Skeletal muscle cell (primary cell): ENCODE measurements around the gene GNB1.
A peak's percentile ranks its signal among the peaks of the same experiment; 100 is the strongest.
"Not testable (repeated sequence)": the region's sequence is repeated elsewhere in the genome, so short reads cannot be mapped to it uniquely, and the experiment has no call there.

Experiments used
- DNase-seq: peaks from one replicate; pipeline ENCODE4 v3.0.0-alpha.2; 2010; ENCODE audit warnings: low read depth
- H3K4me3 ChIP-seq: 2 replicates; pipeline ENCODE4 v1.5.1; 2011; ENCODE audit warnings: low read depth, mild to moderate bottlenecking, control low read depth, low read length, moderate library complexity

The GNB1 gene

DNA sequence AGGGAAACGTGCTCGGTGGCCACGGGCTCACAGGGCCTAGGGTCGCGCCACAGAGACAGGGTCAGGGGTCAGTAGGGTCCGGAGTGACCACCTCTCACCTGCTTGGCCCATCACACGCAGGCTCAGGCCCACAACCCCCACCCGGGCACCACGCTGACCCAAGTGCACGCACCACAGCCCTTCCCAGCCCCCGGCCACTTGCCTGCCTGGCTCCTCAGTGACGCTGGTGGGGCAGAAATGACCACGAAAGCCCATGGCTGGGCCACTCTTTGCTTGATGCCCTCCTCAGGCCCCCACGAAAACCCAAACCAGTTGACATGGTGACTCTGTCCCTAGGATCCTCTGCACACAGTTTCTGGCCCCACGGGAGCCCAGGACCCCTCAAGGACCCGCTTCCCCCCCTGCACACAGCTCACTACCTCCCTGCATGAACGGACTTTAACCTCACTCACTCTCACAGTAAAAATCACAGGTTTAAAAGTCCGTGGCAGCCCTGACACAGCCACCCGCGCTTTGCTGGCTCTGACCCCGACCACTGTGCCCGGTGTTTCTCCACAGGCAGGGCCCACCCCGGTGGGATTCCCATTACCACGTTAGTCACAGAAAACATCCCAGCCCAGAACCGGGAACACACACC, 133.3 kb downstream of the GNB1 start:
- no peak overlapping the region for H3K4me3 ChIP-seq
- no peak for DNase-seq

DNA sequence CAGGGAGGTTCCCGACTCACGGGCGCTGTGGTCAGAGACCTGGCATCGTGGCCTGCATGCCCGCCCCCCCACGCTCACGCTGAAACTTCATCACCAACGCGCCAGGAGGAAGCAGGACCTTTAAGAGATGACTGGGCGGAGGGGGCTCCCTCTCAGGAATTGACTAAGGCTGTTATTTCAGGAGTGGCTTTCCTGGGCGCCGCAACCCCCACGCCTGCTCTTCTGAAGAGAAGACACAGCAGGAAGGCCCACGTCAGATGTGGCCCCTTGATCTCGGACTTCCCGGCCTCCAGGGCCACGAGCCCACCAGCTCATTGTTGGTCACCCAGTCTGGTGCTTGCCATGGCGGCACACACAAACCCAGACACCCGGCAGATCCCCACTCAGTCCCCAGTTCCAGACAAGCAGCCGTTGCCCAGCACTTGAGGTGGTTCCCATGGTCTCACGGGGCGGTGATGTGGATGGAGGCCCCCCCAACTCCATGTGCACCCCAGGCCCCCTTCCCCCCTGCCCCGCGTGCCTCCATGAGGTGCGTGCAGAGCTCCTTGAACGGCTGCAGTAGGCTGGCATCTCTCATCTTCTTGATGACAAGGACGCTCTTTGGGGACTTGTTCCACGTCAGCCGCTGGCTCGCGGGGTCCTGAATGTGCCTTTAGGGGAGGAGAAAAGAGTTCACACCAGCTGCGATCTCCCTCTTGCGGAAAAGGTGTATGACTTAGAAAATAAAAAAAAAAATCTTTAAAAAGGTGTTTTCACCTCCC, 134.0 kb downstream of the GNB1 start:
- no peak overlapping the region for H3K4me3 ChIP-seq
- no peak for DNase-seq

DNA sequence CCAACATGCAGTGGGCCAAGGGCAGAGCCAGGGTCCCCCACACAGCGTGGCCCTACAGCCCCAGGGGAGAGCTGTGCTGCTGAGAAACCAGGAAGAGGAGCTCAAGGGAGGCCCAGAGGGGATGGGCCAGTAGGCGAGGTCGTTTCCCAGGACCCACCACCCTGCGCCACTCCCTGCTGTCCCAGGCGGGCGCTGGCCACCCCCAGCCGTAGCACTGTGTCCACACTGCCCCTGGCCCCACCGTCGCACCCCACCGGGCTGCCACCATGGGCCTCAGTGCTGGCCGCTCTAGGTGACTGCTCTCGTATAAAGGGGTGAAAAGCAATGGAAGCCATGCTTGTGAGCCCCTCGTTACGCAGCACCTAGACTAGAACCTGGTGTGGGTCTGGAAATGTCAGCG, 135.0 kb downstream of the GNB1 start:
- no peak overlapping the region for H3K4me3 ChIP-seq
- DNase-seq: no peak

DNA sequence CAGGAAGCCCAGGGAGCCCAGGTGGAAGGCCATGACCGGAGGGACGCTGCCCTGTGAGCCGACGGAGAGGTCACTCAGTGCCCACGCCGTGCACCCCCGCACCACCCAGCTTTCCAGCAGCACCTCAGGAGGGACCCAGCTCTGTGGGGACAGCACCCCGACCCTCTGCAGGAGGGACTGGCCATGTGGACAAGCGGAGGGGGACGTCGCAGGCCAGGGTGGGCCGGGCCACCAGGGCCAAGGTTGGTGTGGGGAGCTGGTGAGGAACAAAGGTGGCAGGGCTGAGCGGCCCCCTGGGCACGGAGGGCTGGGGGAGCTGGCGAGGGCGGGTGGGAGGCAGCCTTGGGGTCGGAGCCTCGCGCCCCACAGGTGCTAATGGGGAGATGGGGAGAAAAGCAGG, 135.5 kb downstream of the GNB1 start:
- no peak for DNase-seq
- no peak overlapping the region for H3K4me3 ChIP-seq

DNA sequence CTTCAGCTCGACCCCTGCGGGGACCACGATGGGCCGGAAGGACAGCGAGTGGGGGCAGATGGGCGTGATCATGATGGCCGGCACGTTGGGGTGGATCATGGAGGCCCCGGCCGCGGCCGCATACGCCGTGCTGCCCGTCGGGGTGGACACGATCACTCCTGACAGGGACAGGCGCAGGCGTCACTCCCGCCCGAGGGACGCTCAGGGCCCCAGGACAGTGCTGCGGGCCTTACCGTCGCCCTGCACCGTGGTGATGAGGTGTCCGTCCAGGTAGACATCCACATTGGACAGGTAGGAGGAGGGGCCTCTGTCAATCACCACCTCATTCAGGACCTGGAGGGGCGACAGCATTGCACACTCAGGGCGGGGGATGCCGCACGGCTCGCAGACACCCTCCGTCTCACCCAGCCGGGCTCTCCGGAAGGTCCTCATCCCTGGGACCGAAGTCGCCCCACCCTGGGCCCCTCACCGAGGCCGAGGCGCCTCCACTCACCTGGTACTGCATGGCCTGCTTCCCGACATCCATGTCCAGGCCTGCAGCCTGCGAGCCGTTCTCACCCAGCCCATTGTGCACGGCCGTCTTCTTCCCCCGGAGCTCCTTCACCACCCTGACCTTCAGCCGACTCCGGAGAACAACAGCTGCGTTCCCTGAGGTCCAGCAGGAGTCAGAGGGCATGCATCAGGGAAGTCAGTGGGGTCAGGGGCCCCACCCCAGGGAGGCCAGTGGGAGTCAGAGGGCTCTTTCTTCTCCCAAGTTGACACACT, 136.7 kb downstream of the GNB1 start:
- DNase-seq: no peak
- no peak overlapping the region for H3K4me3 ChIP-seq

DNA sequence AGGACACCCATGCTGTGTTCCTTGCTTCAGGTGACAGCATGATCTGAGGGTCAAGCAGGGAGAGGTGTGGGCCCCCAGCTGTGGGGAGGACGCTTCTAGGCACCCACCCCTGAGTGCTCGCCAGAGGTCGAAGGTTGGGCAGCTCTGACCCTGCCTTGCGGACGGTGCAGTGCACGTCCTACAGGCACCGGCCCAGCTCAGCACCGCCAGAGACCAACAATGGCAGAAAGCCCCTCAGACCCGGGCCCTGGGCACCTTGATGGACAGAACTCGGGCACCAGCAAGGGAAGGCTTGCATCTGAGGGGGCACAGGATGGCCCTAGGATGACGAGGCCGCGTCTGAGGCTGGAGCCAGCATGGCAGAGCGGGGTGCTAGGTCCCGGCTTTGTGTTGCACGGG, 137.3 kb downstream of the GNB1 start:
- no peak for DNase-seq
- no peak overlapping the region for H3K4me3 ChIP-seq

DNA sequence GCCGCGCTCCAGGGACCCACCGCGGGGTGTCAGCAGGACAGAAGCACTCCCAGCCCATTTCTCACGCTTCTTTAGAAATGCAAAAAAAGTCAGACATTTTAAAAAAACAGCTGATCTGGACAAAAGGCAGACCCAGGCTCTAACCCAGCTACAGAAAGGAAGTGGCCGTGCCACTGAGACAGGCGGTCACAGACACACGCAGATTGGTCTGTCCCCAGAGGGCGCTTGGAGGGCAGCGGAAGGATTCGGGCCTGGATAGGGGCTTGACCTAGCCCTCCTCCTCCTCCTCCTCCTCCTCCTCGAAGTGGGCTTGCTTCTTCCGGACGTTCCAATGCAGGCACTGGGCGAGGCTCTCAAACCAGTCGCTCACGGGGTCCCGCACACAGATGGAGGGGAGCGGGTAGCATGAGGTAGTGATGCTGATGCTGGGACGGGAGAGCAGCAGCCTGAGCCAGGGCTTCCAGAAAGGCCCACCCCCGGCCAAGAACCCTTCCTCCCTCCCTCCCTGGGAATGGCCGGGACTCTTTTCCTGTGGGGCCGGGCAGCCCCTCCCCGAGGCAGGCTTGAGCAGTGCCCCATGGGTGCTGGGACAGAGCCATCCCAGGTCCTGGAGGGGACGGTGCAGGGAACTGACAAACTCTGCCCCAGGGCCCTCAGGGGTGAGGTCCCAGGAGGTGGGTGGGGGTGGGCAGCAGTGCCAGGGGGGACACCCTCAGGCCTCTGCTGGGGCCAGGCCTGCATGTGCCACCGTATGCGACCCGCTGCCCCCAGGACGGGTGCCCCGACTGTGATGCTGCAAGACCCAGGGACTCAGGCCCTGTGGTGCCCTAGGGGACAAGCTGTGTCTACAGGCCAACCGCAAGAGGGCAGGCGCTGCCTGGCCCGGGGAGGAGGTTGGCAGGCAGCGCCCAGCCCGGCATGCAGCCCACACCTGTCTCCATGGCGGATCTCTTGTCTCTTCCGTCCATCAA, 138.0 kb downstream of the GNB1 start:
- no peak for DNase-seq
- no peak overlapping the region for H3K4me3 ChIP-seq

DNA sequence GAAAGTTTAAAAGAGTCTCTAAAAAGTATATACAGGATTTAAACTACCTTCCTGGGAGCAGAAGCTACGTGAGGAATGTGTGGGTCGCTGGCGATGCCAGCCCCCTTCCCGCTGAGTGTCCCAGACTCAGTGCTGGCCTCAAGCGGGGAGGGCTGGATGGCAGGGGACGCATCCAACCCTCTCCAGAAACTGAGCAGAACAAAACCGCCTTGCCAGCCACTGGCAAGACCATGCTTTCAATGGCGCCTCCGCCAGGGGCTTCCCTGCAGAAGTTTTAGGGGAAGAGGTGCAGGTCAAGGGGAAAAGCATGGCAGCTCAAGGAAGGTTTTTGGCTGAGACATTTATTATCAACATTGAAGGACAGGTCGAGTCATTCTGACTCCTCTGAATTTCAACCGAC, 138.7 kb downstream of the GNB1 start:
- no peak overlapping the region for H3K4me3 ChIP-seq
- no peak for DNase-seq

DNA sequence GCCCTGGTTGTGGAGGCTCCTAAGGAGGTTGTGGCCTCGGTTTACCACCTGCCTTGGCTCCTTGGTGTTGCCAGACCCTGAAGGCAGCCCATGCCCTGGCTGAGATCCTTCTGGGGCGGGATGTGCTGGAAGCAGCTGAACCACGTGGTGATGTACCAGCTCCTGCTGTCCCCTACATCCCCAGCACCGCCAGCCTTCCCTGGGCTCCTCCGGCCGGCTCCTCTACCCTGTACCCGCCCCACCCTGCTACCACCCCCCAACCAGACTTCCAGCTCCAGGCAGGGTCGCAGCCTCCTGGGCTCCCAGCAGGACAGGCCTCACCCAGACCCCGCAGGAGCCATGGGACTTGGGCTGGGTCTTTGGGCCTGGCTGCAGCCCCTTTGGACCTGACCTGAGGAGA, 140.9 kb downstream of the GNB1 start:
- not testable (repeated sequence) for H3K4me3 ChIP-seq, DNase-seq

DNA sequence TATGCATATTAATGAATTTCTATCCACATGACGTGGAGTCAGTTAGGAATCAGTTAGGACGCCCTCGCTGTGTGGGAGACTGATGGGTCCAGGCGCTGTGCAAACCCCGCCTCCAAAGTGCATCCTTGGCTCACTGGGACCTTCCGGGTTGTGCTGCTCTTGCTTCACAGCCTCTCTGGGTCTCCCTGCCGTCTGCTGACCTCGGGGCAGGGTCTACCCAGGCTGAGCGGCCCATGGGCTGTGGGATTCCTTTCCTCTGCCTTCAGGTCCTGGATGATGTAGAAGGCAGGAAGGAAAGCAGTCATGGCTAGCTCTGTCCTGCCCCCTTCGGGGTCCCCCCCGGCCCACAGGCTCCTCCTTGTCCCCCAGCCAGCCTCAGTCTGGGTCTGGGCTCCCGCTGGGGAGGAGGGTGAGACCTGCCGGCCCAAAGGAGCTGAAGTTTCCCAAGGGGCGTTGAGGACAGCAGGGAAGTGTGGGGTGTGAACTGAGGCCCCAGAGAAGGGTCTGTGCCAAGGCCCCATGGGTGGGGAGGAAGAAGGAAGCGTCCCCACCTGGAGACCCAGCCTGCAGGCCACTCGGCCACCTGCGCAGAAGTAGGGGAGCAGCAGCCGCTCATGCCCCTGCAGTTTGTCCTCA, 142.1 kb downstream of the GNB1 start:
- no peak for DNase-seq
- H3K4me3 ChIP-seq: no peak overlapping the region

DNA sequence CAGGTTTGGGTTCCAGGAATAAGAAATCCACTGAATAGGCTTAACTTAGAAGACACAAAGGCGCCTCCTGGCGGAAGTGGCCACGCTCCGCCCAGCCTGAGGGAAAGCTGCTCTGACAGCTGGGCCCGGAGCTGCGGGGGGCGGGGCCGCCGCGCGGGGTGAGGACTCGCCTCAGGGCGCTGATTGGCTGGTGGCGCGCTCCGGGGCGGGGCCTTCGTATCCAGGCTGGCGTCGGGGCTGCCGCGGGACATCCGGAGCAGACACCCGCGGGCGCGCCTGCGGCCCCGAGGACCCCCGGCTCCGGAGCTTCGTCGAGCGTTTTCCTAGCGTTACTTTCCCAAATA, 144.3 kb downstream of the GNB1 start:
- H3K4me3 ChIP-seq: peak overlapping the region; percentile 49
- not testable (repeated sequence) for DNase-seq

DNA sequence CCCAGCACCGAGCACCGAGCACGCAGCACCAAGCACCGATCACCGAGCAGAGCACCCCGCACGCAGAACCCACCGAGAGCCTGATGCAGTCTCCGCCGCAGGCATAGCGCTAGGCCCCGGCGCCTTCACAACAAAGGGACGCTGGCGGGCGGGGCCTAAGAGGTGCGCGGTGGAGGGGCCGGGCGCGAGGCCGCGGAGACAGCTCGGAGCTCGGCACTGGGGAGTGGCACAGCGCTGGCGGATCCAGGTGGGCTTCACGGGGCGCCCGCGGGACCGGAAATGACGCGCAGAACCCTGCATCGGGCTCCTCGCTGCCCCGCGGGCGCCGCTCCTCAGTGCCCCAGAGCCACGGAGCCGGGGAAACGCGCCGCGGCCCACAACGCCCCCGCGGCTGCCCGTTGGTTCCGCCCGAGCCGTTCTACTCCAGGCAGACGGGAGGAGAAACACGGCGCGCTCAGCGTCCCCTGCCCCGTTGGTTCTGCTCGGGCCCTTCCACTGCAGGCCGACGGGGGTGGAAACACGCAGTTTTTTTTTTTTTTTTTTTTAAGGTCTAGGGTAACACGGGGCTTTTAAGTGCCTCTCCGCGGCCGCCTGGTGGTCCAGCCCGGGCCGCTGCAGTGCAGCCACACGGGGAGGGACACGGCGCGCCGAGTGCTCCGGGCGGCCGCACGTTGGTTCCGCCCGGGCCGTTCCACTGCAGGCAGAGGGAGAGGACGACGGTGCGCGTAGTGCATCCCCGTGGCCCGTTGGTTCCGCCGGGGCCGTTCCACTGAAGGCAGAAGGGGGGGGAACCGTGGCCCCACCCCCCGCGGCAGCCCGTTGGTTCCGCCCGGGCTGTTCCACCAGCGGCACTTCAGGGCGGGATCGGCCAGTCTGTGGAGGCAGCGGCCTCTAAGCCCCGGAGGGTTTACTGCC, 145.0 kb downstream of the GNB1 start:
- H3K4me3 ChIP-seq: peak overlapping the region; percentile 49
- DNase-seq: peak; percentile 65

DNA sequence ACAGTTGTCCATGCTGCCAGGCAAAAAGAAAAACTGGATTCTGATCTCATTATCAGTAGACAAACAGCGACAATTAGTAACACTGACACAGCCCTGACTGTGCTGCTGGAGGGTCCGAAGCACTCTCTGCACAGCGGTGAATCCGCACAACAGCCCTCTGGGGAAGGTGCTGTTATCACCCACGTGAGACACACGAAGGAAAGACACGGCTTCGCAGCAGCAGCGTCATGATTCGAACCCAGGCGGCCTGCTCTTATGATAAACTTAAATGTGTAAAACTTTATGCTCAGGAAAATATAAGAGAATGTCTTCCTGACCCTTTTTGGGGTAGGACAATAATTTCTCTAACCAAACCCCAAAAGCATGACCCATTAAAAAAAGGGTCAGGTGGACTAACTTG, 148.4 kb downstream of the GNB1 start:
- not testable (repeated sequence) for H3K4me3 ChIP-seq, DNase-seq

DNA sequence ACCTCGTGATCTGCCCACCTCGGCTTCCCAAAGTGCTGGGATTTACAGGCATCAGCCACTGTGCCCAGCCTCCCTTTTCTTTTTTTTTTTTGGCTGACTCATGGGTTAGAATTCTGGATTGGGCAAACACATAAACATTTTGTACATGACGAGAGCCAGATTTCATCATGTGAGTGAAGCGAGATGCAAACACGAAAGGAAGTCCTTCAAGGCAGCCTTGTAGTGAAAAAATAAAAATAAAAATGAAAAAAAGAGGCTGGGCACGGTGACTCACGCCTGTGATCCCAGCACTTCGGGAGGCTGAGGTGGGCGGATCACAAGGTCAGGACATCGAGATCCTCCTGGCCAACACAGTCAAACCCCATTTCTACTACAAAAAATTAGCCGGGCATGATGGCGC, 149.9 kb downstream of the GNB1 start:
- DNase-seq: peak; percentile 92
- not testable (repeated sequence) for H3K4me3 ChIP-seq

DNA sequence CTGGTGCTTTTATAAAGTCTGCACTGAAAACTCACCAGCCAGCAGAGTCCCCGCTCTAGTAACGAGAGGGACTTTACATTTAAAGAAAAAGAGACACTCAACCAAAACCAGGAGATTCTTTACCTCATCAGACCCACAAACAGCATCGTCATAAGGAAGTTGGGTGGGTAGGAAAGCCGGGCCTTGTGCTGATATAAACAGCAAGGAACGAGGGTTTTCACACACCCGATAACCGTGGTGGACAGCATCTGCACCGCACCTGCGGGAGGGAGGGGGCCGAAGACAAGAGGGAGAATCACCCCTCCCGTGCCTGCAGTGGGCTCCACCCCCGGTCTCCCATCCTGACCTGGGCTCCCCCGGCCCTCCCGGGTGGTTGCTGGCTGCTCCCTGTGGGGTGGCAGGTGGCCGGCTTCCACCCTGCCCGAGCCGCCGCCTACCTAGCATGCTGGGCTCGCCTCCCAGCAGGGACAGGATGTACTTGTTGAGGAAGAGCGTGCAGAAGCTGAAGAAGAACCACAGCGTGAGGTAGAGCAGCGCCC, 152.0 kb downstream of the GNB1 start:
- DNase-seq, H3K4me3 ChIP-seq: not testable (repeated sequence)

DNA sequence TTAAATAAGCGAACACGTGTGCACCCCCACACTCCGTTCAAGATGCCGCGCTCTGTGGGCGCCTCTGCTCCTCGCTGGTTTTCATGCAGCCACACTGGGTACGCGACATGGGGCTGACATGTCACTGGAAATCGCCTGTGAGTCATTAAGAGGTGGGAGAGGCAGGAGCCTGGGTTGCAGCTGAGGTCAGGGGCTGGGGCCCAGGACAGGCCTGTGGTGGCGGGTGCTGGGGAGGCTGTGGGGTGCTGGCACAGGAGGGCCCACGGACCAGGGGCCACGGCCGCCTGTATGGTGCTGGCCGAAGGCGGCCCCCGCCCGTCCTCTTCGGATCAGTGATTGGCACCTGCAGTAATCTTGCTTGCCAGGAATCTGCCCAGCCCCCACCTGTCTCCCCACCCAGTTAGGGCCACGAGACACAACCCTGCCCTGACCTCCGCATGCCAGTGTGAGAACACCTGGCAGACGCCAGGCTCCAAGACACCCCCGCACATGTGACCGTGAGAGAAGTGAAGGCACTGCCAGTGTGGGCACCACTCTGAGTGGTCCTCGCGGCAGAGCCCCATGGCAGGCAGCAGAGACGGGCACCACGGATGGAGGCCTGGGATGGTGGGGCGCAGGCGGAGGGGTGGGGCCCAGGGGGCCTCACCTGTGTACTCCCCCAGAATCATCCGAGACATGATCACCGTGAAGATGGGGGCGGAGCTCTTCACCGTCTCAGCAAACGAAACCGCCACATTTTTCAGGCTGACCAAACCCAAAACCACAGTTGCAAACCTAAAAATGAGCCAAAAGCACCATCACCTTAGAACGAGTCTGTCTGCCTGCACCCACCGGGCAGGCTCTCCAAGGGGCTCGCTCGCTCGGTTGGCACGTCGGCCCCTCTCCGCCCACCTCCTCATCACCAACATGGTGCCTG, 153.0 kb downstream of the GNB1 start:
- DNase-seq: not testable (repeated sequence)

More for the DNA sequence above, 153.0 kb downstream of the GNB1 start:
- not testable (repeated sequence) for H3K4me3 ChIP-seq
